ENCODE data around the gene STAC3.

DNA sequence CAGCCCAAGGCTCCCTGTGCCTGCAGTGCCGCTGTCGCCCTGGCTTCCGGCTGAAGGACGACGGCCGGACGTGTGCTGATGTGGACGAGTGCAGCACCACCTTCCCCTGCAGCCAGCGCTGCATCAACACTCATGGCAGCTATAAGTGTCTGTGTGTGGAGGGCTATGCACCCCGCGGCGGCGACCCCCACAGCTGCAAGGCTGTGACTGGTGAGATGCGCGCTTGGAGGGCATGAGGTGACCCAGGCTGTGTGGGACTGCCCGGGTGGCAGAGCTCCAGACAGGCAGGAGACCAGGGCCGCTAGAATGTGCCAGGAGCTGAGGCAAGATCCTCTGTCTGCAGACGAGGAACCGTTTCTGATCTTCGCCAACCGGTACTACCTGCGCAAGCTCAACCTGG is 54.0 kb downstream of the STAC3 start:
- TF ChIP-seq POLR2AphosphoS5 (IDR thresholded peaks at IDR 0.05), result no peak
- TF ChIP-seq, protein P1, sequence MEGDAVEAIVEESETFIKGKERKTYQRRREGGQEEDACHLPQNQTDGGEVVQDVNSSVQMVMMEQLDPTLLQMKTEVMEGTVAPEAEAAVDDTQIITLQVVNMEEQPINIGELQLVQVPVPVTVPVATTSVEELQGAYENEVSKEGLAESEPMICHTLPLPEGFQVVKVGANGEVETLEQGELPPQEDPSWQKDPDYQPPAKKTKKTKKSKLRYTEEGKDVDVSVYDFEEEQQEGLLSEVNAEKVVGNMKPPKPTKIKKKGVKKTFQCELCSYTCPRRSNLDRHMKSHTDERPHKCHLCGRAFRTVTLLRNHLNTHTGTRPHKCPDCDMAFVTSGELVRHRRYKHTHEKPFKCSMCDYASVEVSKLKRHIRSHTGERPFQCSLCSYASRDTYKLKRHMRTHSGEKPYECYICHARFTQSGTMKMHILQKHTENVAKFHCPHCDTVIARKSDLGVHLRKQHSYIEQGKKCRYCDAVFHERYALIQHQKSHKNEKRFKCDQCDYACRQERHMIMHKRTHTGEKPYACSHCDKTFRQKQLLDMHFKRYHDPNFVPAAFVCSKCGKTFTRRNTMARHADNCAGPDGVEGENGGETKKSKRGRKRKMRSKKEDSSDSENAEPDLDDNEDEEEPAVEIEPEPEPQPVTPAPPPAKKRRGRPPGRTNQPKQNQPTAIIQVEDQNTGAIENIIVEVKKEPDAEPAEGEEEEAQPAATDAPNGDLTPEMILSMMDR (IDR thresholded peaks at IDR 0.05), result no peak

Data from sigmoid colon (tissue), 4 donors.